HepG2 (cell line): ENCODE measurements around the gene SUPT4H1. TPM values are rescaled to one million over a fixed set of nuclear protein-coding genes. Genes with fewer than 3 reads are reported as not detected.

Source experiments
- ATAC-seq: fragments of 200-7000 bp; cut with Tn5 transposase; 3 replicates; pipeline ENCODE4 v1.9.1; 2020; ENCODE audit warnings: mild to moderate bottlenecking, moderate library complexity
- BruUV-seq: library from RNA; stranded (reverse); fragments of 400-500 nt; replicated peaks from 2 replicates; lab custom pipeline; 2021; lab: Mats Ljungman, UMichigan
- CTCF ChIA-PET: fragments of 300-600 bp; formaldehyde crosslinking; extraction: SDS; loops from one replicate; lab custom pipeline; 2021; ENCODE audit warnings: low total read pairs, inconsistent platforms, low intra/inter-chr PET ratio; lab: Yijun Ruan, JAX
- POLR2A ChIA-PET: fragments of 350-600 bp; sonication (Branson Sonifier 250); formaldehyde crosslinking; loops from one replicate; lab custom pipeline; 2020; ENCODE audit warnings: antibody characterized with exemption, inconsistent platforms; lab: Yijun Ruan, JAX
- DNase-seq: peaks from one replicate; pipeline ENCODE4 v3.0.0-alpha.2; 2015; ENCODE audit warnings: low spot score
- FAIRE-seq: peaks from 3 replicates; lab custom pipeline; 2011; peaks lifted over from hg19 to GRCh38; lab: Jason Lieb, UNC
- H2AFZ ChIP-seq: one replicate; pipeline ENCODE4 v1.6.1; 2011; ENCODE audit warnings: low read length, inconsistent platforms
- H3K27ac ChIP-seq: fragments of 300-600 bp; 3 replicates; pipeline ENCODE4 v1.8.0; 2011; ENCODE audit warnings: mixed run types, mild to moderate bottlenecking, mixed read lengths, low read length, inconsistent platforms; ENCODE audit not compliant: insufficient read depth; ENCODE audit errors: extremely low read length
- H3K27me3 ChIP-seq, 2 experiments: fragments of 200-600 bp in 1 of 2; 2 replicates in 1 of 2; 3 replicates in 1 of 2; pipeline versions ENCODE4 v1.6.0 to v1.8.0; 2011; ENCODE audit warnings: low read length in 2 of 2, mild to moderate bottlenecking in 2 of 2, moderate library complexity in 2 of 2, inconsistent platforms in 1 of 2; ENCODE audit not compliant: insufficient read depth in 2 of 2, control insufficient read depth in 1 of 2
- H3K36me3 ChIP-seq, 2 experiments: fragments of 200-600 bp in 1 of 2; replicated peaks in 1 of 2; 2 replicates in 1 of 2; 3 replicates in 1 of 2; pipeline versions ENCODE4 v1.5.1 to v1.8.0; 2011; ENCODE audit warnings: low read length in 2 of 2, inconsistent platforms in 1 of 2; ENCODE audit not compliant: insufficient read depth in 2 of 2, control insufficient read depth in 1 of 2
- H3K4me1 ChIP-seq: 2 replicates; pipeline ENCODE4 v1.5.1; 2012; ENCODE audit warnings: low read length, inconsistent platforms; ENCODE audit not compliant: insufficient read depth
- H3K4me2 ChIP-seq: 2 replicates; pipeline ENCODE4 v1.6.0; 2011; ENCODE audit warnings: low read depth, low read length, inconsistent platforms
- H3K4me3 ChIP-seq, 3 experiments: fragments of 200-600 bp in 1 of 3; sonication (generic), shearing (Covaris generic) in 1 of 3; replicated peaks in 1 of 3; 2 replicates each; pipeline ENCODE4 v1.5.1; 2011 to 2016; ENCODE audit warnings: low read length in 3 of 3, inconsistent platforms in 2 of 3, low read depth in 2 of 3, mild to moderate bottlenecking in 2 of 3, control low read depth in 1 of 3, mixed read lengths in 1 of 3; ENCODE audit not compliant: insufficient read depth in 1 of 3
- H3K79me2 ChIP-seq: one replicate; pipeline ENCODE4 v1.6.1; 2011; ENCODE audit warnings: low read length, inconsistent platforms; ENCODE audit not compliant: insufficient read depth
- H3K9ac ChIP-seq: 2 replicates; pipeline ENCODE4 v1.6.0; 2011; ENCODE audit warnings: mild to moderate bottlenecking, low read depth, low read length, inconsistent platforms; ENCODE audit not compliant: insufficient read depth
- H3K9me3 ChIP-seq: 2 replicates; pipeline ENCODE4 v1.5.1; 2012; ENCODE audit warnings: mild to moderate bottlenecking, low read length
- H4K20me1 ChIP-seq: 2 replicates; pipeline ENCODE4 v1.6.0; 2011; ENCODE audit warnings: inconsistent platforms, mild to moderate bottlenecking, low read length, moderate library complexity; ENCODE audit not compliant: insufficient read depth
- AGO2 ChIP-seq: fragments of 200-400 bp; formaldehyde crosslinking; optimal IDR thresholded peaks from 2 replicates; pipeline ENCODE3; 2017; ENCODE audit warnings: mild to moderate bottlenecking, low read depth, low read length, moderate library complexity
- CREB1 ChIP-seq, 2 experiments: fragments of 450-650 bp in 1 of 2; IDR thresholded peaks; 2 replicates each; pipeline ENCODE4 v1.6.1; 2016 to 2017; ENCODE audit warnings: control low read depth in 1 of 2, mild to moderate bottlenecking in 1 of 2, missing compliant biosample characterization in 1 of 2, missing genetic modification characterization in 1 of 2
- EZH2 ChIP-seq: conservative IDR thresholded peaks from 2 replicates; pipeline ENCODE4 v1.6.1; 2012; ENCODE audit warnings: mild to moderate bottlenecking, low read depth, low read length, moderate library complexity
- IKZF1 ChIP-seq: fragments of 450-650 bp; IDR thresholded peaks from 2 replicates; pipeline ENCODE4 v1.7.1; 2016
- KLF16 ChIP-seq, 2 experiments: sonication (generic) in 1 of 2; formaldehyde crosslinking in 1 of 2; IDR thresholded peaks; 2 replicates each; pipeline versions ENCODE4 v1.6.1 to v1.8.0; 2016 to 2023; ENCODE audit warnings: missing genetic modification reagents in 2 of 2, missing compliant biosample characterization in 1 of 2
- POGZ ChIP-seq: sonication (generic); formaldehyde crosslinking; IDR thresholded peaks from 2 replicates; pipeline ENCODE4 v1.4.0; 2020; ENCODE audit warnings: mild to moderate bottlenecking, missing genetic modification reagents
- ZNF317 ChIP-seq: sonication (generic); formaldehyde crosslinking; IDR thresholded peaks from 2 replicates; pipeline ENCODE4 v1.5.0; 2020; ENCODE audit warnings: mild to moderate bottlenecking, missing genetic modification reagents
- ZNF326 ChIP-seq: sonication (generic); formaldehyde crosslinking; IDR thresholded peaks from 2 replicates; pipeline ENCODE4 v1.4.0; 2020; ENCODE audit warnings: missing genetic modification reagents, borderline replicate concordance
- ZNF772 ChIP-seq: sonication (generic); formaldehyde crosslinking; IDR thresholded peaks from 2 replicates; pipeline ENCODE4 v1.5.0; 2020; ENCODE audit warnings: mild to moderate bottlenecking, missing genetic modification reagents
- ZNF850 ChIP-seq: sonication (generic); formaldehyde crosslinking; conservative IDR thresholded peaks from 2 replicates; pipeline ENCODE4 v1.9.0; 2021; ENCODE audit warnings: mild to moderate bottlenecking, missing genetic modification reagents
- ZXDC ChIP-seq: sonication (generic); formaldehyde crosslinking; IDR thresholded peaks from 2 replicates; pipeline ENCODE4 v1.5.0; 2020; ENCODE audit warnings: mild to moderate bottlenecking, missing genetic modification reagents
- WGBS: methylation state at CpG from one replicate; pipeline ENCODE4 v1.1.6; 2017; ENCODE audit warnings: low lambda C conversion rate; 5-methylcytosine and 5-hydroxymethylcytosine counted together
- in situ Hi-C: cut with HindIII; loops from 2 replicates; pipeline ENCODE4 v1.10.0; 2017; ENCODE audit warnings: low pct_unique_long_range_greater_than_20kb; ENCODE audit not compliant: extremely low pct_ligation_motif_present
- intact Hi-C: fragments of 100-400 bp; cut with micrococcal nuclease; formaldehyde crosslinking; loops from one replicate; pipeline ENCODE4 v1.10.0; 2022; ENCODE audit not compliant: unreplicated experiment
- polyA plus RNA-seq, 8 experiments: library from polyadenylated mRNA; depleted of rRNA in 3 of 8; stranded (reverse) in 7 of 8; unstranded in 1 of 8; fragments of >200 nt; fragmentation: Illumina TruSeq in 4 of 8; extraction: Trizol in 4 of 8; gene quantifications; 2 replicates each; pipeline versions ENCODE4 v1.2.1 to v1.2.3, GENCODE V29; 2011 to 2016; ENCODE audit warnings: low read depth in 4 of 8, missing spikeins in 1 of 8, mixed read lengths in 1 of 8; ENCODE audit not compliant: insufficient read depth in 1 of 8
- total RNA-seq, 5 experiments: library from RNA; depleted of rRNA; stranded (reverse); fragments of >200 nt; fragmentation: Illumina TruSeq; extraction: Trizol; gene quantifications; 2 replicates each; pipeline ENCODE4 v1.2.3, GENCODE V29; 2016; ENCODE audit warnings: low read depth in 1 of 5
- TF ChIP-seq, protein P1 (sequence below): sonication (generic); formaldehyde crosslinking; IDR thresholded peaks from 2 replicates; pipeline ENCODE4 v1.4.0; 2020; ENCODE audit warnings: mild to moderate bottlenecking, missing genetic modification reagents

The SUPT4H1 gene
- total and polyA plus RNA-seq, 2 of the 13 experiments (the other 11 are each of a cell fraction or from before 2014, with no cell fraction given): 155 to 244 TPM

DNA sequence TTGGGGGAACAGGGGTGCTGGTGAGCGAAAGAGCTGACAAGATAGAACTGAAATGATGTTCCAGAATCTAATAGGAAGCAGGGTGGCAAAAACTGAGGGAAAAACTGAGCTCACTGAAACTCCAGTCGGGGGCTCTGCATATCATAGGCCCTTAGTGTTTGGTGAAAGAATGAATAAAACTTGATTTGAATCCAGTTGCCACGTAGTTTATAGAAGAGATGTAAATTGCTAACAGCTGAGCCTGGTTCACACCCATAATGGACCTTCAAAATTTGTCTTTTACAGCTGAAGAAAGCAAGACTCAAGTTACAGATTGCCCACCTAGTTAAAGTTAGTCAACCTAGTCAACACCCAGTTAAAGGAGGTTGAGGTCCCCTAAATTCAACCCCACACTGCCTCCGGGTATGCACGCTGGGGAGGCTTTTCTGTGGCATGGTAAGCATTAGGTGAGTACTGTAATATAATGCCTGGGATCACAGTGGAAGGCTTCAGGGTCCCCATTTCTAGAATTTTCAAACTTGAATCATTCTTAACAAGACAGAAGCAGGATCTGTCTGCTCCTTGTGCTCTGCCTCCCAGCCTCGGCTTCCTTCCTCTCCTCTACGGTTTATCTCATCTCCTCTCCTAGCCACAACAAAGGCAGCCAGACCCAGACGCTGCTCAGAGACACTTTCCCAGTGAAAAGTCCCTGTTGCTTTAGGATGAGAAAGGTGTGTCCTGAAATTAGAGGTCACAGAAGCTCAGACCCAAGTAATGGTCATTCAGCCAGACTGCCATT is 26.9 kb upstream of the SUPT4H1 start (continued):
- 0 out of 2 replicates have a peak, but pooled peaks have one; percentile 22 for TF ChIP-seq ZXDC (CRISPR knock-in tag)
- TF ChIP-seq ZNF772 (CRISPR knock-in tag): no peak
- peak; percentile 58 for TF ChIP-seq AGO2

DNA sequence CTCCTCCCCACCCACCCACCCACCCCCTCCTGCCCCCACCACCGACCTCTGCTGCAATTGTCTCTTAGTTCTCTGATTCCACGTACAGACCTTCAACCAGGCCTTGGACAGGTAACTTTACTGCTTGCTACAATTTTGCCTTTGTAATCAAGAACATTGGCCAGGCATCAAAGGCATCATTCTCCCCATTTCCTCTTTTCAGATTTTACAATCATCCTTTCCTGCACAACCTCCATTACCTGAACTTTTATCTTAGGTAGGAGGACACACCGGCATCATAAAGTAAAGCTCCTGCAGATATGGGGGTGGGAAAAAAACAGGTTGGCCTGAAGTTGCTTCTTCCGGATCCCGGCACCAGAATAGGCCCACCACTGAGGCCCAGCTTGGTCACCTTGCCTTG is 25.7 kb upstream of the SUPT4H1 start:
- peaks cover 16 to 32% of the 10 kb centered on the region in 2 experiments for H3K36me3 ChIP-seq
- no TSS peak for BruUV-seq
- no peaks in the 10 kb centered on the region for H3K9me3 ChIP-seq
- 86% methylated on average over 5 of the region's 5 CpGs for WGBS
- H3K4me3 ChIP-seq: no peak overlapping the region
- H3K9ac ChIP-seq: no peak overlapping the region
- H3K27me3 ChIP-seq: no peaks in the 10 kb centered on the region
- peaks cover 97% of the 10 kb centered on the region for H3K4me1 ChIP-seq
- ATAC-seq (no peak), DNase-seq (no peak), FAIRE-seq (no peak)
- H2AFZ ChIP-seq: no peak overlapping the region
- POLR2A ChIA-PET: interaction anchor here (0.9 to 9.7 kb wide), 5 partner anchors 10 to 38 kb away, joined by 3 to 458 read pairs (median 10); partner anchors contain the start of genes RNF43 and SUPT4H1
- CTCF ChIA-PET: no interaction called here
- H4K20me1 ChIP-seq: no peaks in the 10 kb centered on the region
- in situ Hi-C loops: no loop called here
- H3K79me2 ChIP-seq: peaks cover 96% of the 10 kb centered on the region
- H3K4me2 ChIP-seq: no peak overlapping the region
- peak overlapping the region; percentile 25 for H3K27ac ChIP-seq
- intact Hi-C loops: no loop called here
- no peak for TF ChIP-seq CREB1 (IDR thresholded peaks at IDR 0.05)
- no peak for TF ChIP-seq CREB1 (CRISPR knock-in tag; IDR thresholded peaks at IDR 0.05)
- TF ChIP-seq, protein P1, sequence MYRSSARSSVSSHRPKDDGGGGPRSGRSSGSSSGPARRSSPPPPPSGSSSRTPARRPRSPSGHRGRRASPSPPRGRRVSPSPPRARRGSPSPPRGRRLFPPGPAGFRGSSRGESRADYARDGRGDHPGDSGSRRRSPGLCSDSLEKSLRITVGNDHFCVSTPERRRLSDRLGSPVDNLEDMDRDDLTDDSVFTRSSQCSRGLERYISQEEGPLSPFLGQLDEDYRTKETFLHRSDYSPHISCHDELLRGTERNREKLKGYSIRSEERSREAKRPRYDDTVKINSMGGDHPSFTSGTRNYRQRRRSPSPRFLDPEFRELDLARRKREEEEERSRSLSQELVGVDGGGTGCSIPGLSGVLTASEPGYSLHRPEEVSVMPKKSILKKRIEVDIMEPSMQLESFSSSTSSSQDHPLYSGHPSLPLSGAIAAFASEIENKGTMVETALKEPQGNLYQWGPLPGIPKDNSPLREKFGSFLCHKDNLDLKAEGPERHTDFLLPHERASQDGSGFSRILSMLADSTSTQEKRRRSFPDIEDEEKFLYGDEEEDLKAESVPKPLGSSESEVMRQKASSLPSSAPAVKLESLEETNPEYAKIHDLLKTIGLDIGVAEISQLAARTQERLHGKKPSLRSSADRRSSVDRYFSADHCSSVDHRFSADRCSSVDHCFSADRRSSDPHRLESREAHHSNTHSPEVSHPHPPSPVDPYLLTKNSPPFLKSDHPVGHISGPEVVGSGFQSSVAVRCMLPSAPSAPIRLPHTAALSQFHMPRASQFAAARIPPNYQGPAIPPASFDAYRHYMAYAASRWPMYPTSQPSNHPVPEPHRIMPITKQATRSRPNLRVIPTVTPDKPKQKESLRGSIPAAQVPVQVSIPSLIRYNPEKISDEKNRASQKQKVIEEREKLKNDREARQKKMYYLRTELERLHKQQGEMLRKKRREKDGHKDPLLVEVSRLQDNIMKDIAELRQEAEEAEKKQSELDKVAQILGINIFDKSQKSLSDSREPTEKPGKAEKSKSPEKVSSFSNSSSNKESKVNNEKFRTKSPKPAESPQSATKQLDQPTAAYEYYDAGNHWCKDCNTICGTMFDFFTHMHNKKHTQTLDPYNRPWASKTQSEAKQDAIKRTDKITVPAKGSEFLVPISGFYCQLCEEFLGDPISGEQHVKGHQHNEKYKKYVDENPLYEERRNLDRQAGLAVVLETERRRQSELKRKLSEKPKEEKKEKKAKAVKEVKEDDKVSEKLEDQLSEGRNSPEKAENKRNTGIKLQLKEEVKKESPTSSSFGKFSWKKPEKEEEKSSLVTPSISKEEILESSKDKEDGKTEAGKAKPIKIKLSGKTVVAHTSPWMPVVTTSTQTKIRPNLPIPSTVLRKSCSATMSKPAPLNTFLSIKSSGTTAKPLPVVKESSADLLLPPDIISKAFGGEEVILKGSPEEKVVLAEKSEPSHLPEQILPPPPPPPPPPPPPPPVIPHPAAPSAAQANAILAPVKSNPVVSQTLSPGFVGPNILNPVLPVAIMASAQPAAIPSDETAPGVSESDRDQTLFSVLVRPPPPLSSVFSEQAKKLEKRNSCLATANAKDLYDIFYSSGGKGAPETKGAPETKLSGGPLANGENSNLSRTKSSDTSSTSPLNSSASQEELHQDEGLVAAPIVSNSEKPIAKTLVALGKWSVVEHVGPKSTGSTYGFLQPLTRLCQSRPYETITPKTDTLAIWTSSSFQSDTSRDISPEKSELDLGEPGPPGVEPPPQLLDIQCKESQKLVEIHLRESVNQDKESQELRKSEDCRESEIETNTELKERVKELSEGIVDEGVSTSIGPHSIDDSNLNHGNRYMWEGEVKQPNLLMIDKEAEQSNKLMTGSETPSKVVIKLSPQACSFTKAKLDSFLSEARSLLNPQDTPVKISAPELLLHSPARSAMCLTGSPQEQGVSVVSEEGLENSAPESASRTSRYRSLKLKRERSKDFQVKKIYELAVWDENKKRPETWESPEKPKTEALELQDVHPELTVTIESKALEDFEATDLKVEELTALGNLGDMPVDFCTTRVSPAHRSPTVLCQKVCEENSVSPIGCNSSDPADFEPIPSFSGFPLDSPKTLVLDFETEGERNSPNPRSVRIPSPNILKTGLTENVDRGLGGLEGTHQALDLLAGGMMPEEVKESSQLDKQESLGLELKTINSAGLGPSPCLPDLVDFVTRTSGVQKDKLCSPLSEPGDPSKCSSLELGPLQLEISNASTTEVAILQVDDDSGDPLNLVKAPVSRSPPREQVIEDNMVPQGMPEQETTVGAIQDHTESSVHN (CRISPR knock-in tag): no peak
- TF ChIP-seq IKZF1: no peak
- TF ChIP-seq POGZ (CRISPR knock-in tag): no peak
- TF ChIP-seq KLF16 (CRISPR knock-in tag; IDR thresholded peaks at IDR 0.05): no peak
- TF ChIP-seq EZH2: no peak
- no peak for TF ChIP-seq ZNF850 (CRISPR knock-in tag)
- no peak for TF ChIP-seq ZNF317 (CRISPR knock-in tag)
- TF ChIP-seq ZNF326 (CRISPR knock-in tag): no peak
